ENCODE data around the gene CAST.

- no peak for TF ChIP-seq CTCF (IDR thresholded peaks at IDR 0.05)
- TF ChIP-seq POLR2A (IDR thresholded peaks at IDR 0.05) = no peak
These were observed 71.8 kb downstream of the CAST start for GRCh38 chr5:96733771-96734500.
